GM18873 (cell line): ENCODE results near the gene TBCE.
"Not testable (repeated sequence)": the region's sequence is repeated elsewhere in the genome, so short reads cannot be mapped to it uniquely, and the experiment has no call there.

Source experiments
- ATAC-seq: cut with Tn5 transposase; IDR thresholded peaks from one replicate; pipeline ENCODE4 v1.9.1; 2021; ENCODE audit warnings: mild to moderate bottlenecking, moderate library complexity, moderate number of reproducible peaks; ENCODE audit not compliant: unreplicated experiment, low FRiP score

TBCE gene

DNA sequence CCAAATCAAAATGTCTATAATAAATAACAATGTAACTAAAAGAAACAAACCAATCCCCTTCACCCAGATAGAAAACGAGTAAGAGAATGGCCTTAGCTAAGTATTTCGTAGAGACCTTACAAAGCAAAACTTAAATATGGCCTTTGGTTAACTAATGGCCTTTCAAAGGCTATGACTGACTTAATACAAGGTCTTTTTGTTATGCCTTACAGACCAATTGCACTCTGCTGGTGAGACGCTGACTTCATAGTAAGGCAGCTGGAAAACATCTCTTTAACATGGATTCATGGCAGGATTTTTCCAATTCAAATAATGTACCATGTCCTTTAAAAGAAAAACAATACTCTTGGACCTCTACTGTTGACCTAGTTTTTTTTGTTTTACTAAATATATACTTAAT lies 15.8 kb upstream of the TBCE start:
- no peak for ATAC-seq

- no peak for ATAC-seq
Measured at GRCh38 chr1:235351898-235352297, 15.3 kb upstream of the TBCE start.

DNA sequence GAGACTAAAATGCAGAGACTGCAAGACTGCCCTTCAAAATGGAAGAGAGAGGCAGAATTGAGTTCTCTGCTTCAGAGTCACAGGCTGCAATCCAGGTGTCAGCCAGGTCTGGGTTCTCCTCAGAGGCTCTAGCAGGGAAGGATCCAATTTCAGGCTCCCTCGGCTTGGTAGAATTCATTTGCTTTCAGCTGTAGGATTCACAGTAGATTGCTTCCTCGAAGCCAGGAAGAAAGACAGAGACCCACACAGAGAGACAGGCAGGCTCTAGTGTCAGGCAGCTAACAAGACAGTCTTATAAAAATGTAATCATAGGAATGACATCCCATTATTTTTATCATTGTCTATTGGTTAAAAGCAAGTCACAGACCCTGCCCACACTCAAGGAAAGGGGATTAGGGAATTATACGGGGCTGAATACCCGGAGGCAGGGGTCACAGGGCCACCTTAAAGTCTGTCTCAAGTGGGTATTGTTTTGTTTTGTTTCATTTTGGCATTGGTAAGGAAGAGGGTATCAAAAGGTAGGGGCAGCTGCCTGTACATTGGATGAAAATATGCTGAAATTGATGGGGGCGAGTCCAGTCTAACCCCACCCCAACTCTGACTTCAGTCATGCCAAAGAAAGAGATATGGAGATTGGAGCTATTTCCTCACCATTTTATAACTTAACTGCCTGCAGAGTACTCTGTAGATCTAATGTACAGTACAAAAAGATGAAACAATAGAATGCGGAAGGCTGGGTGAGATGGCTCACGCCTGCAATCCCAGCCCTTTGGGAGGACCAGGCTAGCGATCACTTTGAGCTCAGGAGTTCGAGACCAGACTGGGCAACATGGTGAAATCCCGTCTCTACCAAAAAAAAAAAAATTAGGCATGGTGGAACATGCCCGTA lies 9.5 kb upstream of the TBCE start:
- ATAC-seq: no peak

DNA sequence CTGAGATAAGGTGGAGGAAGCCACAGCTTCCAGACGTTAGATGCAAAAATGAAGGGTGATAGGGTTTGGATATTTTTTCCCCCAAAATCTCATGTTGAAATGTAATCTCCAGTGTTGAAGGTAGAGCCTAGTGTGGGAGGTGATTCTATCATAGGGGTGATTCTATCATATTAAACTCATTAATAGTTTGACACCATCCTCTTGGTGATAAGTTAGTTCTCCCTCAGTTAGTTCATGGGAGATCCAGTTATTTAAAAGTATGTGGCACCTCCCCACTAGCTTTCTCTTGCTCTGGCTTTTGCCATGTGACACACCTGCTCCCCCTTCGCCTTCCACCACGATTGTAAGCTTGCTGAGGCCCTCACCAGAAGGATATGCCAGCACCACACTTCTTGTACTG lies 8.3 kb upstream of the TBCE start:
- no peak for ATAC-seq

DNA sequence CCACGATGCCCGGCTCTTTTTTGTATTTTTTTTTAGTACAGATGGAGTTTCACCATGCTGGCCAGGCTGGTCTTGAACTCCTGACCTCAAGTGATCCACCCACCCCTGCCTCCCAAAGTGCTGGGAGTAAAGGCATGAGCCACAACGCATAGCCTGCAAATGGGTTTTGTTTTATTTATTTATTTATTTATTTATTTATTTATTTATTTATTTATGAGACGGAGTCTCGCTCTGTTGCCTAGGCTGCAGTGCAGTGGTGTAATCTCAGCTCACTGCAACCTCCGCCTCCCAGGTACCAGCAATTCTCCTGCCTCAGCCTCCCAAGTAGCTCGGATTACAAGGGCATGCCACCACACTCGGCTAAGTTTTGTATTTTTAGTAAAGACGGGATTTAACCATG lies 3.0 kb upstream of the TBCE start:
- ATAC-seq: not testable (repeated sequence)

DNA sequence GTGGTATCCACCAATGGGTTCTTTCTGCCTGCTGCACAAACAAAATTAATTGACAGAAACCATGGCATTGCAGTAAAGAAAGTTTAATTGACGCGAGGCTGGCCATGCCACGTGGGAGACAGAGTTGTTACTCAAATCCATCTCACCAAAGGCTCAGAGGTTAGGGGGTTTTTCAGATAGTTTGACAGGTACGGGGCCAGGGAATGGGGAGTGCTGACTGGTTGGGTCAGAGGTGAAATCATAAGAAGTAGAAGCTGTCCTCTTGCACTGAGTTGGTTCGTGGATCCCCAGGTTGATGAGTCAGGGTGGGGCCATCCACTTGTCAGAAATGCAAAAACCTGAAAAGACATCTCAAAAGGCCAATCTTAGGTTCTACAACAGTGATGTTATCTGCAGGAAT lies 941 bp upstream of the TBCE start:
- ATAC-seq: no peak

- no peak for ATAC-seq
Measured at GRCh38 chr1:235368428-235368827, 1.2 kb downstream of the TBCE start.

DNA sequence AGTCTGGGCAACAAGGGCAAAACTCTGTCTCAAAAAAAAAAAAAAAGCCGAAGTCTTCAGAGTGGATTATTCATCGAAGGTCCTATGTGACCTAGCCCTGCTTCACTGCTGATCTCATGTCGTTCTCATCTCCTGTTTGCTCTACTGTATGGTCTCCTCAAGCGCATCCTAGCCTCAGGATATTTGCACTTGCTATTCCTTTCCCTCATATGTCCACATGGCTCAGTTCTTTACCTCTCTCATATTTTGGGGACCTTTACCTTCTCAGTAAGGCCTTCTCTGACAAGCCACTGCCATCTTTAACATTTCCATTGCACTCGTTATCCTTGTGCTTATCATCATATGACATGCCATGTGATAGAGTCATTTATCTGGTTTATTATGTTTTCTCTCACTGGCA lies 2.6 kb downstream of the TBCE start:
- ATAC-seq: no peak

- ATAC-seq: no peak
Measured at GRCh38 chr1:235375919-235376605, 8.8 kb downstream of the TBCE start.

- not testable (repeated sequence) for ATAC-seq
Measured at GRCh38 chr1:235378134-235378735, 11.0 kb downstream of the TBCE start.

GRCh38 chr1:235381955-235382739 lies 14.9 kb downstream of the TBCE start:
- ATAC-seq: not testable (repeated sequence)

DNA sequence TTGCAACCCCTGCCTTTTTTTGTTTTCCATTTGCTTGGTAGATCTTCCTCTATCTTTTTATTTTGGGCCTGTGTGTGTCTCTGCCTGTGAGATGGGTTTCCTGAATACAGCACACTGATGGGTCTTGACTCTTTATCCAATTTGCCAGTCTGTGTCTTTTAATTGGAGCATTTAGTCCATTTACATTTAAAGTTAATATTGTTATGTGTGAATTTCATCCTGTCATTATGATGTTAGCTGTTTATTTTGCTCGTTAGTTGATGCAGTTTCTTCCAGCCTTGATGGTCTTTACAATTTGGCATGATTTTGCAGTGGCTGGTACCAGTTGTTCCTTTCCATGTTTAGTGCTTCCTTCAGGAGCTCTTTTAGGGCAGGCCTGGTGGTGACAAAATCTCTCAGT lies 18.4 kb downstream of the TBCE start:
- ATAC-seq: not testable (repeated sequence)

- no peak for ATAC-seq
Measured at GRCh38 chr1:235391874-235392273, 24.6 kb downstream of the TBCE start.

- ATAC-seq: no peak
Measured at GRCh38 chr1:235397733-235398132, 30.5 kb downstream of the TBCE start.

DNA sequence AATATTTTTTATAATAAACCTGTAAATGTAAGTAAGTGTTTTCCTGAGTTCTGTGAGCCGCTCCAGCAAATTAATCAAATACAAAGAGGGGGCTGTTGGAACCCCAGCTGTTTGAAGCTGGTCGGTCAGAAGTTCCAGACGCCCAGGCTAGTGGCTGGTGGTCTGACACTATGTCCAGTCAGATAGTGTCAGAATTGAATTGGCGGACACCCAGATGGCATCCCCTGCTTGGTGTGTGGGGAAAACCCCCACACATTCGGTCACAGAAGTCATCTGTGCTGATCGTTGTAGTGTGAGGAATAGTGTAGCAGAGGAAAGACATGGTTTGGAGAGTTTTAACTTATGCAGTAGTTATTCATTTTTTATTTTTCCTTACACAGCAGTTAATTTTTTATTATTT lies 32.4 kb downstream of the TBCE start:
- ATAC-seq: no peak

DNA sequence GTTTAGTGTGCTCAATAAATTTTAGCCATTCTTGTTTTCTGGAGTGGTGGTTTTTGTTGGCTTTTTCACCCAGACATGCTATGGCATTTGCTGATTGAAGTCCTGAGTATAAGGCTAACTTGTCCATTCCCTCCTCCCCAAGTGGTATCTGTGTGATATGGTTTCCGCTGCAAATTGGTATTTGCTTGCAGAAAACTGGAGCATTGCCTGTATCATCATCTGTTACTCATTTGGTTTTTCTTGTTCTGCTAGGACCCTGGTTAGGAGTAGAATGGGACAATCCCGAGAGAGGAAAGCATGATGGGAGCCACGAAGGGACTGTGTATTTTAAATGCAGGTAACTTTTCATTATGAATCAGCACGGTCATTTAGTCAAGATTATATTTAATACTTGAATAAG lies 34.0 kb downstream of the TBCE start:
- no peak for ATAC-seq

DNA sequence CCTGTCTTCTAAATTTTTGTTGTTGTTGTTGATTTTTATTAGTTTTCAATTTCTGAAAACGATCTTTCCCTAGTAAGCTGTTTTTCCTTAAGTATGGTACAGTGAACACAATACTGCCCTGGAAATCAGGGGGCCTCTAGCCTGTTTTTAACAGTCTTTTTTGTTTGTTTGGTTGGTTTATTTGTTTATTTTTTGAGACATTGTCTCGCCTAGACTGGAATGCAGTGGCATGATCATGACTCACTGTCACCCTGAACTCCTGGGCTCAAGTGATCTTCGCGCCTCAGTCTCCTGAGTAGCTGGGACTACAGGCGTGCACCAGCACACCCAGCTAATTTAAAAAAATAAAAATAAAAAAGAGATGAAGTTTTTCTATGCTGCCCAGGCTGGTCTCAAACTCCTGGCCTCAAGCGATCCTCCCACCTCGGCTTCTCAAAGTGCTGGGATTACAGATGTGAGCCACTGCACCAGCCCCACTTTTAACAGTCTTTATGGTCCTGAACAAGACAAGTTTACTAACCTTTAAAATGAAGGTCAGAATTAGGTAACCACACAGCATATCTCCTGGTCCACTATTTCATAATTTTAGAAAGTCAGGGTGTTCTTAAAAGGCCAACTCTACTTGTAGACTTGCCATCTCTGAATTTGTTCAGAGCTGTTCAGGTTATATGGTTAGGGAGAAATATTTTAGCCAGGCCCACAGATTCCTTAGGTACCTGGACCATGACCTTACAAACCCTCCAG lies 35.4 kb downstream of the TBCE start:
- ATAC-seq: no peak

- ATAC-seq: no peak
Measured at GRCh38 chr1:235403593-235403992, 36.4 kb downstream of the TBCE start.

DNA sequence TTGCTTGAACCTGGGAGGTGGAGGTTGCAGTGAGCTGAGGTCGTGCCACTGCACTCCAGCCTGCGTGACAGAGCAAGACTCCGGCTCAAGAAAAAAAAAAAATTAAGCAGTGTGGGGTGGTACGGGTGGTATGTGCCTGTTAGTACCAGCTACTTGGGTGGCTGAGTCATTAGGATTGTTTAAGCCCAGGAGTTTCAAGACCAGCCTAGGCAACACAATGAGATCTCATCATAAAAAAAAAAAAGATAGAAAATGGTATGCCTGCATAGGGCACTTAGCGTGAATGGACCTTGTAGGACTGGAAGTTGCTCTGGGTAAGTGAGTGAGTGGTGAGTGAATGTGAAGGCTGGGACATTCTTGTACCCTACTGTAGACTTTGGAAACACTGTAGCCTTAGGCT lies 37.0 kb downstream of the TBCE start:
- no peak for ATAC-seq

DNA sequence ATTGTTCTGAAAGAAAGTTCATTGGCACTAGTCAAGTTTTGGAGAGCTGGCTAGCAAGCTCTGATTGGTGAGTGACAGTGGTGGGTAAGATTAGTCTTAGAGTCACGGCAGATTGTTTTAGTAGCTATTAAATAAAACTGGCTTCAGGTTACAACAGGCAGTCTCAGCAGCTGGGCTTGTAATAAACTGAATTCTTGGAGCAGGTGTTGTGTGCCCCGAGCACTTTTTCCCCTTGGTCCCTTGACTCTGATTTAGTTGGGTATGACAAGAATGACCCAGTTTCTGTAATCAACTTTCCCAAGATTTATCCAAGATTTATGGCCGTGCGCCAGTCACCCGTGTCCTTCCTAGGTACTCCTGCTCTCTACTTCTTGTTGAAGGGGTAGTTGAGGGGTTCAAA lies 40.2 kb downstream of the TBCE start:
- ATAC-seq: no peak
